Endothelial cell of umbilical vein (primary cell): Measurements from ENCODE around the gene PRR9. TPM values are rescaled to one million over a fixed set of nuclear protein-coding genes. Genes with fewer than 3 reads are reported as not detected.

ENCODE experiments used
- BruUV-seq: library from RNA; stranded (reverse); fragments of 400-500 nt; replicated peaks from 2 replicates; lab custom pipeline; 2021; lab: Mats Ljungman, UMichigan
- CTCF ChIA-PET: fragments of 300-600, 350-600 bp; sonication (Branson Sonifier 250); formaldehyde crosslinking; loops from one replicate; lab custom pipeline; 2021; ENCODE audit warnings: antibody characterized with exemption, inconsistent platforms; lab: Charles Lee
- POLR2A ChIA-PET: fragments of 300-600, 350-600 bp; sonication (Branson Sonifier 250); formaldehyde crosslinking; loops from one replicate; lab custom pipeline; 2021; ENCODE audit warnings: antibody characterized with exemption, inconsistent platforms; lab: Charles Lee
- DNase-seq: peaks from one replicate; pipeline ENCODE4 v3.0.0-alpha.2; 2011; ENCODE audit warnings: low read depth, low spot score
- FAIRE-seq: peaks from 2 replicates; lab custom pipeline; 2011; peaks lifted over from hg19 to GRCh38; lab: Jason Lieb, UNC
- H2AFZ ChIP-seq: 2 replicates; pipeline ENCODE4 v1.6.0; 2012; ENCODE audit warnings: low read depth, low read length, control low read depth, inconsistent platforms
- H3K27ac ChIP-seq: 2 replicates; pipeline ENCODE4 v1.5.1; 2011; ENCODE audit warnings: low read depth, mild to moderate bottlenecking, control low read depth, low read length, moderate library complexity; ENCODE audit not compliant: insufficient read depth
- H3K27me3 ChIP-seq, 2 experiments: 2 replicates each; pipeline versions ENCODE4 v1.6.0 to v1.6.1; 2011; ENCODE audit warnings: low read length in 2 of 2, mixed read lengths in 1 of 2; ENCODE audit not compliant: control insufficient read depth in 2 of 2, insufficient read depth in 2 of 2
- H3K36me3 ChIP-seq, 2 experiments: 2 replicates in 1 of 2; 3 replicates in 1 of 2; pipeline ENCODE4 v1.5.1; 2011; ENCODE audit warnings: low read length in 2 of 2, mild to moderate bottlenecking in 1 of 2, moderate library complexity in 1 of 2; ENCODE audit not compliant: control insufficient read depth in 2 of 2, insufficient read depth in 2 of 2; ENCODE audit errors: extremely low read depth in 1 of 2
- H3K4me1 ChIP-seq: 3 replicates; pipeline ENCODE4 v1.5.1; 2011; ENCODE audit warnings: mild to moderate bottlenecking, low read length; ENCODE audit not compliant: control insufficient read depth, insufficient read depth; ENCODE audit errors: extremely low read depth
- H3K4me2 ChIP-seq: 2 replicates; pipeline ENCODE4 v1.6.1; 2011; ENCODE audit warnings: low read length, control low read depth, mixed read lengths; ENCODE audit not compliant: insufficient read depth
- H3K4me3 ChIP-seq, 3 experiments: fragments of 200-600 bp in 1 of 3; sonication (generic), shearing (Covaris generic) in 1 of 3; replicated peaks in 1 of 3; 2 replicates each; pipeline ENCODE4 v1.5.1; 2011 to 2016; ENCODE audit warnings: control low read depth in 3 of 3, low read length in 3 of 3, mild to moderate bottlenecking in 2 of 3, inconsistent platforms in 1 of 3, low read depth in 1 of 3, moderate library complexity in 1 of 3; ENCODE audit not compliant: insufficient read depth in 1 of 3
- H3K79me2 ChIP-seq: 2 replicates; pipeline ENCODE4 v1.6.0; 2012; ENCODE audit warnings: low read length, inconsistent platforms; ENCODE audit not compliant: control insufficient read depth, insufficient read depth
- H3K9ac ChIP-seq: replicated peaks from 2 replicates; pipeline ENCODE3; 2011; ENCODE audit warnings: low read length, control low read depth; ENCODE audit not compliant: insufficient read depth; ENCODE audit errors: extremely low read depth
- H3K9me1 ChIP-seq: replicated peaks from 3 replicates; pipeline ENCODE4 v1.6.0; 2011; ENCODE audit warnings: mild to moderate bottlenecking, low read length; ENCODE audit not compliant: control insufficient read depth, insufficient read depth; ENCODE audit errors: extremely low read depth
- H3K9me3 ChIP-seq: replicated peaks from 2 replicates; pipeline ENCODE4 v1.5.1; 2012; ENCODE audit warnings: low read length, inconsistent platforms; ENCODE audit not compliant: control insufficient read depth, insufficient read depth
- H4K20me1 ChIP-seq: replicated peaks from 2 replicates; pipeline ENCODE3; 2011; ENCODE audit warnings: mild to moderate bottlenecking, low read length; ENCODE audit not compliant: control insufficient read depth, insufficient read depth; ENCODE audit errors: extremely low read depth
- EZH2 ChIP-seq: IDR thresholded peaks from 2 replicates; pipeline ENCODE4 v1.6.1; 2012; ENCODE audit warnings: borderline replicate concordance, low read depth, mild to moderate bottlenecking, moderate library complexity, low read length, inconsistent platforms; ENCODE audit not compliant: severe bottlenecking
- FOS ChIP-seq: IDR thresholded peaks from 2 replicates; pipeline ENCODE4 v1.6.1; 2011; ENCODE audit warnings: mild to moderate bottlenecking, low read length, moderate library complexity, borderline replicate concordance; ENCODE audit not compliant: insufficient read depth
- GATA2 ChIP-seq: IDR thresholded peaks from 2 replicates; pipeline ENCODE4 v1.7.0; 2011; ENCODE audit warnings: low read depth, mild to moderate bottlenecking, moderate library complexity, mixed read lengths, low read length; ENCODE audit not compliant: insufficient read length, insufficient read depth
- JUN ChIP-seq: IDR thresholded peaks from 2 replicates; pipeline ENCODE4 v1.6.1; 2011; ENCODE audit warnings: borderline replicate concordance, low read depth; ENCODE audit not compliant: insufficient read length, insufficient read depth
- MYC ChIP-seq: IDR thresholded peaks from one replicate; pipeline ENCODE4 v1.6.1; 2011; ENCODE audit warnings: mild to moderate bottlenecking, low read depth, low read length
- POLR2A ChIP-seq: IDR thresholded peaks from 2 replicates; pipeline ENCODE4 v1.6.1; 2012; ENCODE audit warnings: low read depth, mild to moderate bottlenecking, control low read depth, low read length
- POLR2AphosphoS5 ChIP-seq: IDR thresholded peaks from 2 replicates; pipeline ENCODE4 v1.6.1; 2012; ENCODE audit warnings: low read depth, mild to moderate bottlenecking, control low read depth, low read length, moderate library complexity; ENCODE audit not compliant: insufficient read depth
- dilution Hi-C: fragments of 300-500 bp; cut with MboI; formaldehyde crosslinking; loops from one replicate; pipeline ENCODE4 v1.15.0; 2019; ENCODE audit warnings: low sequenced_read_pairs; ENCODE audit not compliant: extremely low pct_ligation_motif_present
- intact Hi-C: fragments of 100-400 bp; cut with micrococcal nuclease; formaldehyde crosslinking; loops from one replicate; pipeline ENCODE4 v1.10.0; 2022
- polyA plus RNA-seq, 4 experiments: library from polyadenylated mRNA; depleted of rRNA in 3 of 4; stranded (reverse) in 3 of 4; unstranded in 1 of 4; fragments of >200 nt; gene quantifications; 2 replicates each; pipeline versions ENCODE4 v1.2.1 to v1.2.3, GENCODE V29; 2011 to 2012; ENCODE audit warnings: missing spikeins in 1 of 4
- total RNA-seq: library from RNA; stranded (reverse); gene quantifications from 2 replicates; pipeline ENCODE4 v1.2.3, GENCODE V29; 2021
- TF ChIP-seq, protein P1 (sequence below), 2 donors: IDR thresholded peaks; 1 replicate in 1 of 2; 2 replicates in 1 of 2; pipeline ENCODE4 v1.5.1; 2011; ENCODE audit warnings: low read length in 2 of 2, mild to moderate bottlenecking in 2 of 2, moderate library complexity in 2 of 2, control low read depth in 1 of 2, inconsistent platforms in 1 of 2, low read depth in 1 of 2; ENCODE audit not compliant: insufficient read depth in 1 of 2; ENCODE audit errors: extremely low read depth in 1 of 2
- TF ChIP-seq, protein P2 (sequence below): IDR thresholded peaks from 2 replicates; pipeline ENCODE4 v1.6.1; 2011; ENCODE audit not compliant: insufficient read depth, insufficient read length

PRR9 gene
- total and polyA plus RNA-seq, 2 donors (not counting 3 experiments of a cell fraction or from before 2014, with no cell fraction given), result not detected

DNA sequence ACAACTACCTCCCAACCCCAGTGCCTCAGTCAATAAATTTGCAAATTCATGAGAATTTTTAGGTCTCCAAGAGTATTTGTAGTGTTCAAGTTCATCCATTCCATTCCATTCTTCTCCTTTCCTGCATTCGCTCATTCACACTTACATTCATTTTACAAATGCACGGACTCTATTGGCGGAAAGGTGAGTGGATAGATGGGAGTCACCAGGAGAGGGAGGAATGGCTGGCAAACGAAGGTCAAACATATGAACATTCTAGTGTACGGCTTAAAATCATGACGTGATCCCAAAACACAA, 44.6 kb downstream of the PRR9 start:
- no peaks in the 10 kb centered on the region for H3K36me3 ChIP-seq
- POLR2A ChIA-PET, result no interaction called here

More for the DNA sequence above, 44.6 kb downstream of the PRR9 start:
- no peaks in the 10 kb centered on the region for H3K4me1 ChIP-seq
- H2AFZ ChIP-seq, result no peak overlapping the region
- dilution Hi-C loops, result no loop called here
- peaks cover 36 to 53% of the 10 kb centered on the region in 2 experiments for H3K27me3 ChIP-seq
- CTCF ChIA-PET, result no interaction called here
- FAIRE-seq (no peak), DNase-seq (no peak)
- intact Hi-C loops, result no loop called here
- no peak overlapping the region for H3K4me2 ChIP-seq
- no peak for TF ChIP-seq POLR2AphosphoS5
- no peak for TF ChIP-seq JUN
- TF ChIP-seq MYC, result no peak
- TF ChIP-seq EZH2, result no peak
- no peak for TF ChIP-seq FOS
- TF ChIP-seq POLR2A, result no peak
- TF ChIP-seq, protein P1, sequence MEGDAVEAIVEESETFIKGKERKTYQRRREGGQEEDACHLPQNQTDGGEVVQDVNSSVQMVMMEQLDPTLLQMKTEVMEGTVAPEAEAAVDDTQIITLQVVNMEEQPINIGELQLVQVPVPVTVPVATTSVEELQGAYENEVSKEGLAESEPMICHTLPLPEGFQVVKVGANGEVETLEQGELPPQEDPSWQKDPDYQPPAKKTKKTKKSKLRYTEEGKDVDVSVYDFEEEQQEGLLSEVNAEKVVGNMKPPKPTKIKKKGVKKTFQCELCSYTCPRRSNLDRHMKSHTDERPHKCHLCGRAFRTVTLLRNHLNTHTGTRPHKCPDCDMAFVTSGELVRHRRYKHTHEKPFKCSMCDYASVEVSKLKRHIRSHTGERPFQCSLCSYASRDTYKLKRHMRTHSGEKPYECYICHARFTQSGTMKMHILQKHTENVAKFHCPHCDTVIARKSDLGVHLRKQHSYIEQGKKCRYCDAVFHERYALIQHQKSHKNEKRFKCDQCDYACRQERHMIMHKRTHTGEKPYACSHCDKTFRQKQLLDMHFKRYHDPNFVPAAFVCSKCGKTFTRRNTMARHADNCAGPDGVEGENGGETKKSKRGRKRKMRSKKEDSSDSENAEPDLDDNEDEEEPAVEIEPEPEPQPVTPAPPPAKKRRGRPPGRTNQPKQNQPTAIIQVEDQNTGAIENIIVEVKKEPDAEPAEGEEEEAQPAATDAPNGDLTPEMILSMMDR (IDR thresholded peaks at IDR 0.05; ENCODE audit: extremely low read depth in 1 of 2, insufficient read depth in 1 of 2, low read depth in 1 of 2, low read length in 2 of 2), result no peak
- TF ChIP-seq GATA2, result no peak
- TF ChIP-seq, protein P2, sequence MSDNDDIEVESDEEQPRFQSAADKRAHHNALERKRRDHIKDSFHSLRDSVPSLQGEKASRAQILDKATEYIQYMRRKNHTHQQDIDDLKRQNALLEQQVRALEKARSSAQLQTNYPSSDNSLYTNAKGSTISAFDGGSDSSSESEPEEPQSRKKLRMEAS, result no peak
- no peak overlapping the region for H3K9ac ChIP-seq
- H3K4me3 ChIP-seq, result no peak overlapping the region
- H4K20me1 ChIP-seq, result no peaks in the 10 kb centered on the region
- H3K9me3 ChIP-seq, result no peaks in the 10 kb centered on the region
- no TSS peak for BruUV-seq
- H3K27ac ChIP-seq, result no peak overlapping the region
- no peaks in the 10 kb centered on the region for H3K79me2 ChIP-seq
- peaks cover 2% of the 10 kb centered on the region for H3K9me1 ChIP-seq
